NCI-H2196 (cell line): ENCODE data around the gene MAPK9.
A peak's percentile ranks its signal among the peaks of the same experiment; 100 is the strongest.

ENCODE experiments used
- DNase-seq: peaks from one replicate; lab custom pipeline; 2025; ENCODE audit not compliant: unreplicated experiment; lab: John Stamatoyannopoulos, UW

MAPK9 gene

DNA sequence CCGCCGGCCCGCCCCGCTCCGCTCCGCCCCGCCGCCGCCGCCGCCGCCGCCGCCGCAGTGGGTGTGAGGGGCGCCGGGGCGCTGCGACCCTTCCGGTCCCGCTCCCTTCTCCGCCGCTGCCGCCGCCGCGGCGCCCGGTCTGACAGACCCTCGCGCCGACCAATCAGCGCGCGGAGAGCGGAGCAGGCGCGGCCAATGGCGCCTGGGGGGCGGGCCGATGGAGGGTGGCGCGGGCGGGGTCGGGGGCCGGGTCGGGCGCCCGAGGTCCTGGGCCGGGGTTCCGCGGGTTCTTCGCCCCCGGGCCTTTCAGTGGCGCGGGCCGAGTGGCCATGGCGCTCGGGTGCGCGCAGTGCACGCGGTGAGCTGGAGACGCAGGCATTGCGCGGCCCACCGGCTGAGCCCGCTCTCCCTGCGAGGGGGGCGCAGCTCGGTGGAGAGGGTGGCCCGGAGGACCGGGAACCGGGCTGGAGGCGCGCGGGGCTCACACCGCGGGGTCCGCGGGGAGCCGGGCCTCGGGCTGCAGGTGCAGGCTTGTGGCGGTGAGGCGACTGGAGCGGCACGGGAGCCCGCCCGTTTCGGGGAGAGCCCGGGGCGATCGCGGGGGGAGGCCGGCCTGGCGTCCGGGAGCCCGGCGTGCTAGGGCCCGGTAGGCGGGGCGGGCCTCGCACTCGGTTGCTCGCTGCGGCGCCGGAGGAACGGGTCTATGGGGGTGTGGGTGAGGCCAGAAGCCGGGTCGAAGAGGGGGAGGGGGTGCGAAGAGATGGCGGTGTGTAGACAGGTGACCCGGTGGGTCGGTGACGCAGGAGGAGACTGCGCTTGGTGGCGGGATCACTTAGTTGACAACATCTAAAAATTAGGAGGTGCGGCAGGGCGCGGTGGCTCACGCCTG, at the start of gene MAPK9:
TSS of gene MAPK9 (minus strand) at position 141 of the 889 bp plus-strand sequence. CDS start 11,522 bp downstream, outside the sequence.
- DNase-seq = peak; percentile 91

DNA sequence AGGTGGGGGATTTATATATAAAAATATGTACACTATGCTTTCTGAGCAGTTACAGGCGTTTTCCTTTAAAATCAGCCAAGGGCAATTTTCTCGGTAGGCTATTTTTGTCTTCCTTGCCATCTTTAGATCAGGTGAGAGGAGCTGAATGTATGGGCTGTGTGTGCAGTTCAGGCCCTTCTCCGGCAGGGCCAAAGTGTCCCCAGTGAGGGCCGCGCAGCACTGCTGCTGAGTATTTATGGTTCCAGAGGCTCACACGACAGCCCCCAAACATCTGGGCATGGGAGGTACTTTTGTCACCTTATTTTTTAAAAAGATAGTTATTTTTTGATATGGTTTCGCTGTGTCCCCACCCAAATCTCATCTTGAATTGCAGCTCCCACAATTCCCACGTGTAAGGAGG, 49.7 kb upstream of the MAPK9 start:
- no peak for DNase-seq

DNA sequence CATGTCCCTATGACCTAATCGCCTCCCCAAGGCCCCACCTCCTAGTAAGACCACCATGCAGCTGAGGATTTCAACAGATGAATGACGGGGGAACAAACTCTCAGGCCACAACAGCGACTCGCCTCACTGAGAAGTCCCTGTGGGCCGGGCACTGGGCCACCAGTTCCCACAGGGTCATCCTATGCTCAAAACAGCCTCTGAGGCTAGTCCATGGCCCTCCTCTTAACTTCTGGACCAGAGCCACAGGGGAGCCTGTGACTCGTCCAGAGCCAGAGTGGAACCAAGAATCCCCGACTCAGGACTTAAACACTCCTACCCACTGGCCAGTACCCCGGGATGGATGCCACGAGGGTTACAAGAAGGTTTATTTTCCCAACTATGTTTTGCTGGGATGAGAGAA, 49.0 kb upstream of the MAPK9 start:
- no peak for DNase-seq

DNA sequence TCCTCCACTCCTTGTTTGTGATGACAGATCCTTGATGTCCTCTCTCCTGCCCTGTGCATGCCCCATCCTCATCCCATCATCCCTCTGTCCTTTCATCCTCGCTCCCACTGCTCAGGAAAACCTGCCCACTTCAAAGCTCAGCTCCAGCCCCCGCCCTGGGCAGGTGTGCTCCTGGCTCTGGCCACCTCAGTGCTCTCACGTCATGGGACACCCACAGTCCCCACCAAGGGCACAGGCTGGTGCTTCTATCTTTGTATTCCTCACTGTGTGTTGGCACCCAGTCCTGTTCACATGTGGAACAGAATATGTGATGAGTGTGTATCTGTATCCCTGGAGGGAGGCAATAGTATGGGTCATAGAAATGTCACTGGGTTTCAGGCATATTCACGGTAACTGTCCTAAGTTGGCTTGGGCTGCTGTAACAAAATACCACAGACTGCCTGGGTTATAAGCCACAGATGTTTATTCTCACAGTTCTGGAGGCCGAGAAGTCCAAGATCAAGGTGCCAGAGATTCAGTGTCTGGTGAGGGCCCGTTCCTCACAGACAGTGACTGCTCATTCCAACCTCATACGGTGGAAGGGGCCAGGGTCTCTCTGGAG, 47.8 kb upstream of the MAPK9 start:
- DNase-seq = no peak

DNA sequence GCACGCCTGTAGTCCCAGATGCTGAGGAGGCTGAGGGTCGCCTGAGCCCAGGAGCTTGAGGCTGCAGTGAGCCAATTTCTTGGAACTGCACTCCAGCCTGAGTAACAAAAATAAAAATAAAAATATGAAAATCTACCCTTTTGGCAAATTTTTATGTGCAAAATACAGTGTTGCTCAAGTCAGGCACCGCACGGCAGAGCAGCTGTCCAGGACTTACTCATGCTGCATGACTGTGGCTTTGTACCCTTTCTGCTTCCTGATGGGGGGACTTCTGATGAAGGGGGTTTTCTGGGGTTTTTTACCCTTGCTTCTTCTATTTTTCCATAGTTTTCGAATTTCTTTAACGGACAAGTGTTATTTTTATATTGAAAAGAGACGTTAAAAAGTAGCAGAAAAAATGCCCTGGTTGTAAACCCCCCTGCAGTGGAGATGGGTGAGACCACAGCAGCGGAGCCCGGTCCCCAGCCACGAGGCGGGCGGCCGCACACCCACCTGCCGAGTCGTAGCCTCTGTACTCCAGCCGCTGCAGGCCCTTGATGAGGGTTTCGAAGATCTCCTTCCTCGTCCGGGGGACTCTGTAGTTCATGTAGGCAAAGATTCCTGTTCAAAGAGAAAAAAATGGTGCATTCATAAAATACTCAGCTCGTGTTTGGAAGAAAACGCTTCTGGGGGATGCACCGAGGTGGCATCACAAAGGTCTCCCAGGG, 46.3 kb upstream of the MAPK9 start:
- DNase-seq = no peak

DNA sequence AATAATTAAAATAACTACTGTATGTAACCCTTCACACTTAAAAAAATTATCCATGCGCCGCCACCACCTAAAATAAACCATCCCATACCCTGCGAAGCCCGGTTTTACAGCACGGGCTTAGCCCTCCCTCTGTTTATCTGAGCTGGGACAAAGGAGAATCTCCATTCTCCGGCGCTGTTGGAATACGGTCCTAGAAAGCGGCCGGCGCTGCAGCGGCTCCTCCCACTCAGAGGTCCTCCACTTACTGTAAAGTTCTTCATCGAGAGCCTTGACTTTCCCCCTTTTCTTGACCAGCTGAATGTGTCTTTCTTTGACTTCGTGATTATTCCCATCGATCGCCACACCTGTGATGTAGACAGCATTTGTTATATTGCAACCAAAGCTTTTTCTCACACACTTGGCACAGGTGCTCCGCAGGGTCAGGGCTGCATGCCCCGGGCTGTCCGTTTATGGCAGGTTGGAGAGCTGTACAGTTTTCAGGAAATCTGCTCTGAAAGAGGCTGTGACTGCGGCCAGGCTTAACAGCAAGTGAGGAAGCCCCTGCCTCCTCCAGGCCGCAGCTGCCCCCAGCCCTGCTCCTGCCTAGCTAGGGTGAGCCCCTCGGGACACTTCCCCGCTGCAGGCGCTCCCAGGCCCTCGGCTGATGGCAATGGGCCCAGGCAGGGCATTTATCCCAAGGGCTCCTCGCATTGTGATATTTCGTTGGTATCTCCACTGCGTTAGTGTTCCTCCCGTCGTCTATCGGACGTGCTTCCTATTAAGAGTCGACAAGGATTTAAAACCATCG, 44.5 kb upstream of the MAPK9 start:
- DNase-seq = no peak

DNA sequence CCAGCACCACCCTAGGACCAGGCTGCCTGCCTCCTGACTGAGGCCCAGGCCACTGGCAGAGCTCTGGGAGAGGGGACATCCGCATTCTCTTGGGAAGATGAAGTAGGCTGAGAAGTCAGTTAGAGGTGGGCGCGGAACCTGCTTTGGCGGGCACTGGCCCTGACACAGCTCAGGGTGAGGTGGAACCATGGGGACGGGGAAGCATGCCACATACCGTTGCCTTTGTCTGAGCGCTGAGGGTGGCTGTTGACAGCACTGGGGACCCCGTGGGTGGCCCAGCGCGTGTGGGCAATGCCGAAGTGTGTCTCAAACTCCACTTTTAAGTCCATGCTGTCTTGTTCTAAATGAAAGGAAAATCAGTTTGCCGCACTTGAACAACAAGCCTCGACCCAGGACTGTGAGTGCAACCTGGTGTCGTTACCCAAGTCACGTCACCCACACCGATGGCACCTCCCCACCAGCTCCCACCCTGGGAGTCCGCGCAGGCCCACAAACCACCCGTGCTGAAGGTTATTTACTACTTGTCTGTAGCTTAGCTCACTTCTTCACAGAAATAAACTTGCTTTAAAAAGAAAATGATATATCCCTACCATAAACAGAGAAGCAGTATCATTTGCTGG, 43.8 kb upstream of the MAPK9 start:
- DNase-seq = no peak

DNA sequence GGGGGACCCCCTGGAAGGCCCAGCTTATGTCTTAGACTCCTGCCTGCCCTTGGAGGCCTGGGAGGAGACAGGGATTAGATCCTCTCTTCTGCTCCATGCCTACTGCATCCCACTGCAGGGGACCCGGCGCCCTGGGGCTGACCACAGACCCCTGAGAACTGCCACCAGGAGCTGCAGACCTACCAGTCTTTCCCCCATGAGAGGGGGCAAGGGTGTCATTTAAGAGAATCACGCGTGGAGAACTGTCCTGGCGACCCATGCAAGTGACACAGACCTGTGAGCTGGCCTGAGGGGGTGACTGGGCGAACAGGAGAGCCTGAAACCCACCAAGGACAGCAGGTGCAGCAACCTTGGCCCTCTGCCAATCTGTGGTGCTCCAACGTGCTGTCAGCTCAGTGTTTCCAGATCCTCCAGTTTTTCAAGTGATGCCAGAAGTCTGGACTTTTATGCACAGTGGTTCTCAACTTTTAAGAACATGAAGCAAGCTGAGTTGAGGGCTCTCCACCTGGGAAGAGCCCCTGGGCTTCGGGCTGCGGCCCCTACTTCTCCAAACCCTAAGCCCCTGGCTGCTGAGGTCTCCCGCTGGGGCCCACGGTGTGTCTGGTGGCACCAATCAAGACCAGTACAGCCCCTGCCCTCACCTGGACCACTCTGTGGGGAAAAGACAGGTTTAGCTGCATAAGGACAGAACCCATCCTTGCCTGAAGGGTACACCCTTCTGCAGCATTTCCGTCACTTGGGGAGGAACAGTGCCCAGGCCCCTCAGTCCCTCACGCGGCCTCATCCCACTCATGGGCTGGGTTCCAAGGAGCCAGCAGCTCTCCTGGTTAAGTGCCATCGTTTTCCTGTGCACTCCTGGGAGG, 43.1 kb upstream of the MAPK9 start:
- DNase-seq = no peak

DNA sequence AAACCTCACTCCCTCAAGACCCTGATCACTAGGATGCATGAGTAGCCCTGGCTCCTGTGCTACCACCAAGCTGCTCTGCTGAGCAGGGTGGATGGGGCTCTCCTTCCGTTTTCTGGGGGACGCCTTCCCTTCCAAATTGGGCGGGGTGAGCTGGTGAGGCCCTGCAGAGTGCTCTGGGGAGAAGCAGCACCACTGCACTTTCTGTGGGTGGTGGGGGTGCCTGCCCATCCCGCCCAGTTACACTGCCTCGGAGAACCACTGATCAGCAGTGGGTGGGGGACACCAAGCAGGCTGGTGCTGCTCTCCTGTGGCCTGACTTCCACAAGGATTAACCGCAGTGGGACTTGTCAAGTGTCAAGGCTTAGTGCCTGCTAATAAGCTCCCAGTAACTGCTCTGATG, 42.3 kb upstream of the MAPK9 start:
- no peak for DNase-seq

DNA sequence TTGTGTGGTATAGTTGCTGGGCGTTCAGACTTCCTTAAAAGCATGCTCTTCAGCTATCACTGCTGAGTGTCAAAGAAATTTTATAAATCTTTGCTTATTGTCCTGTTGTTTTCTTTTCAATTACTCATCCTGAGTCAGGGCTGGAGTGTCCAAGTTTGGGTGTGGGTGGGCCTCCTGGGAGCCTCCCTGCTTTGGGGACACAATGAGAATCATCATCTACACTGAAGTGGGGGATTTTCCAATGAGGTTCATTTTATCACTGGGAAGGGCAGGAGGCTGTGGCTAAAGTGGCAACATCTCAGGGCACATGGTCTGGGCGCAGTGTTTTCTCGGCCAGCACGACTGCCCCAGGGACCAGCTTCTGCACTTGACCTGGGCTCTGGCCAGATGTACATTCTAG, 41.8 kb upstream of the MAPK9 start:
- DNase-seq = no peak

DNA sequence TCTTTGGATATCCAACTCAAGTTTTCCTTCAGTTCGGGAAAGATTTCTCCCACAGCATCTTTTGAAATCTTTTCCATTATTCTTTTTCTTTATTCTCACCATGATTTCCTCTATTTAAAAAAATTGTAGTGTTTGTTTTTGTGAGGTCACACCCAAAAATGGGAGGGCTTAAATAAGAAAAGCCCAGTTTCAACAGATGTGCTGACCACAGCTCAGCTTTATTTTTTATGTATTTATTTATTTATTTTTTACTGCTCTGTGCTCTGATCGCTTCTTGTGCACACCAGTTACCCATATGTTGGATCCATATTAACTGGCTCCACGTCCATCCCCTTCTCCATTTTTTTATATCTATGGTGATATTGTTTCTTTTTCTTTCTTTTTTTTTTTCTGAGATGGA, 41.0 kb upstream of the MAPK9 start:
- DNase-seq = no peak

DNA sequence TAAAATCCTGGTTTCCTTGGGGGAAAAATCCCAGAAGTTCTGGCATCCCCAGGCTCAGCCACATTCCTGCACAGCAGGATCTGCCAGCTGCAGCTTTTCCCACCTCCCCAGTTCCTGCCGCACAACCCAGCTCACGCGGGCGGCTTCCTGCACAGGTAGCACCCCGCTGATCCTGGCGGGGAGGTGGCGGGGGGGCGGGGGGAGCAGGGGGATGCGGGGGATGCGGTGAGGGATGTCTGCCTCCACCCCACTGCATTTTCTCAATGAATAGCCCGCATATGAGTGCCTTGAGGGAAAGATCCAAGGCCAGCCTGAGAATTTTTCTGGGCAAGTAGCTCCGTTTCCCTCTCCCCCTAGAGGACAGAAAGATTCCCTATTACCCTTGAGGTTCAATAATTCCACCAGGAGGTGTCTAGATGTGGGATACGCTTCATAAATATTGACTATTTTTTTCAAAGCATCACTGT, 40.2 kb upstream of the MAPK9 start:
- no peak for DNase-seq

DNA sequence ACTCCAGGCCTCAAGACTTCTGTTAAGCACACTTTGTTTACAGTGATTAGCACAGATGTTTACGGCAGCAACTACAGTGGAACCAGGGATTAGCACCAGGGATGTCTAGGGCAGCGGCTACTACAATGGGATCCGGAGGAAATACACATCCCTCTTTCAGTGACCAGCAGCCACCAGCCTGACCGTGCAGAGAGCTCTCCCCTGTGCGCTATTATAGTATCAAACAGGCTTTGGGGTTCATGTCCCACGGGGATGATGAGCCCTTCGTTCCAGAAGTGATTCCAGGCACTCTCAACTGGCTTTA, 39.7 kb upstream of the MAPK9 start:
- no peak for DNase-seq

DNA sequence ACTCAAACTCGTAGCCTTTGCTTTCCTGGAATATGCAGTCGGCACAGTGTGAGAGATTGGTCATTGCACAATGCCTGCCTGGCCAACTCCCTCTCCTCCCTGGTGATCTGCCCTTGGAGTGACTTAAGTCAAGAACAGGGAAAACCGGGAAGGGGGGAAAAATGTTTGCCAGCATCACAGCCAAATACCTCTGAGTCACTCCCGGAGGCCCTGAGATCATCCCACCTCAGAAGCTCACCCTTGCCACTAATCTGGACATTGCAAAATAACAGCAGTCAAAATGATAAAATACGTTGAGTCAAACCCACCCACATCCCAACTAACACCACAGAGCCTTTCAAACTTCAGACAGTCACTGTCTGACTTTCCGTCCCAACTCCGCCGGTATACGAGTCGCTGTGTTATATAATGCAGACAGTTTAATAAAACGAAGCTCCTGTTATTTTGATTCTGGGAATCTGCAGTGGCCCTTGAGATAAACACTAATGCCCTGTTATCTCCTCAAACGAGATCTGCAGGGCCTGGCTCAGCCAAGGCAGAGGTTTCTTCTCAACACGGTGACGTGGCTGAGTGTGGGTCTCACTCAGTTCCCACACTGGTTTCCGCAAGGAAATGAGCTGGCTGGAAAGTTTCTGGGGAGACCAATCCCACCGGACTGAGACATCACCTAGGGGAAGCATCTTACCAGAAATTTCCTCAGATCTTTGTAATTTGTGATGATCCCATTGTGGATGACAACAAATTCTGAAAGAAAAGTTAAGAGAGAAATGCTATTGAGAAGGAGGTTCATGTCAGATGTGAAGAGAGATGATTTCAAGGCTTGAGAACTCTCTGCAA, 39.1 kb upstream of the MAPK9 start:
- DNase-seq = no peak

DNA sequence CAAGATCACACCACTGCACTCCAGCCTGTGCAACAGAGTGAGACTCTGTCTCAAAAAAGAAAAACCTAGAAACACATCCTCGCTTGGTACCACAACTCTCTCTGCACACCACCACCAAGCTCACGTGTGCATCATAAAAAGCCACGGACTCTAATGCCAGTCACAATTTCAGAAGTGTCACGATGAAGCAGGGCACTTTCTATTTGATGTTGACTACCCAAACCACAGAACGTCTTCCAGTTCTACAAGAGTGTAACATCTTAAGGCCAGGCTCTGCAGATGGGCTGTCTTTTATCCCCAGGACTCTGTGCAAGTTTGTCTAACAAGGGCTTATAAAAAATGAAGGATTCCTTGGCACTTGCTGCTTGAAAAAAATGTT, 38.4 kb upstream of the MAPK9 start:
- no peak for DNase-seq

DNA sequence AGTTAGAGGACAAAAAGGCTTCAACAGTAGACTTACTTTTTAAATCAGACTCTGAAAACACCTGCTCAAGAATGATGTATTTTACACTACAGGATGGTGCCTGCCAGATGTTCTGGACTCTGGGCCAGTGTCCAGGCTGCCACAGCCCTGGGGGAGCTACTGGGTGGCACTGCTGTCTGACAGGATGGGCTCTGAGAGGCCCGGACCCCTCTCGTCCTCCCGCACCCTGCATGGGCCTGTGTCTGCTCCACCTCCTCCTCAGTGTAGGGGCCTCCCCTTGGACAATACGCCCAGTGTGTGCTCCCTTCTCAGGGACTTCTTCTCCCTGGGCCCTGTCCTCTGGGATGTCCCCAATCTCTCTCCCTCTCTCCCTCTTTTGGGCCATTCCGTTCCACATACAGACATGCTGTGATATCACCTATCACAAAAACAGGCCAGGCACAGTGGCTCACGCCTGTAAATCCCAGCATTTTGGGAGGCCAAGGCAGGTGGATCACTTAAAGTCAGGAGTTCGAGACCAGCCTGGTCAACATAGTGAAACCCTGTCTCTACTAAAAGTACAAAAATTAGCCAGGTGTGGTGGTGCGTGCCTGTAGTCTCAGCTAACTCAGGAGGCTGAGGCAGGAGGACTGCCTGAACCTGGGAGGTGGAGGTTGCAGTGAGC, 37.9 kb upstream of the MAPK9 start:
- DNase-seq = no peak

DNA sequence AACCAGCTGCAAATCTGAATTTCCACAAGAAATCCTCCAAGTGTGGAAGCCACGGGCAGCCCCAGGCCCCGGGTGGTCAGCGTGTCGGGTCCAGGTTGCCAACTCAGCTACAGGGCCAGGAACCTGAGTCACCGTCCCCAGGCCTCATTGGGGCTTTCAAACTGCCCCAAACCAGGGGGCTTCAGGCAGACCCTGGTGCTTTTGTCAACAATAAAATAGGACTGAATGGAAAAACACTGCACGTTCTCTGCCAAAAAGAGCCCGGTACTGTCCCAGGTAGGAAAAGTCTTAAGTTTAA, 37.2 kb upstream of the MAPK9 start:
- no peak for DNase-seq

DNA sequence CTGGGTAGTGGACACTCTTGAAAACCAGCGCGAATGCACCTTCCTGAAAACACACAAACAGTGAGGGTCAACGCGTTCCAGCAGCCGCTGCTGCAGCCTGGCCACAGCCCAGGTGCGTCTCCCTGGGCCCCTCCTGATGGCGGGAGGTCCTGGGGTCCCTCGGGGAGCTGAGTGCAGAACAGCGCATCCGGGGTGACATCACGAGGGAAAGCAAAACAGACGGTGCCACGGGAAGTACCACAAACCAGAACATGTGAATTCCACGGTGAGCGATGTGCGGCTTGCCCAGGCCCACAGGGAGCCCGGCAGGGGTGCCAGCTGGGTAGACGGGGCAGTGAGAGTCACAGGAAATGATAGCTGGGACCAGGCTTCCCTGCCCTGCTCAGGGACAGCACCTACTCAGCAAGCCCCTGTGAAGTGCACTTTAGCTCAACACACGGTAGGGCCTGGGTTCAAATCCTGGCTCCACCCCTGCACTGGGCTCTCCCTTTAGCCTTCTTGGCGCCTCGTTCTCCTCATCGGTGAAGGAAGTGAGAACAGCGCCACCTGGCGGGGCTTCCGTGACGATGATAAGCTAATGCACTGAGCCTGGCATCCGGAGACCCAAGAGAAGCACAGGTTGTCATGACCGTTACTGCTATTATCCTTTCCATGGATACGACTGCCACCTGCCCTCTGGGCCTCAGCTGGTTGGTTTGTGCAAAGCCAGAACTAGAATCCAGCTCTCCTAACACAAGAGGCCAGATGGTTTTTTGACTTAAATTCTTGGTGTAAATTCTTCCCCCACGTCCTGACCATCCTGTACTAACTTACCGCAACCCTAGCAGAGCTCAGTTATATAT, 36.6 kb upstream of the MAPK9 start:
- peak; percentile 89 for DNase-seq
